Skeletal muscle satellite cell (primary cell): ENCODE results near the gene MRRF. TPM values are rescaled to one million over a fixed set of nuclear protein-coding genes. Genes with fewer than 3 reads are reported as not detected.

Experiments
- H3K27me3 ChIP-seq: 2 replicates; pipeline ENCODE4 v1.7.0; 2013; ENCODE audit warnings: low read length; ENCODE audit not compliant: control insufficient read depth, insufficient read depth
- H3K36me3 ChIP-seq: 2 replicates; pipeline ENCODE4 v1.7.0; 2013; ENCODE audit warnings: mild to moderate bottlenecking, control low read depth, low read length; ENCODE audit not compliant: insufficient read depth
- H3K4me1 ChIP-seq: 2 replicates; pipeline ENCODE4 v1.7.0; 2013; ENCODE audit warnings: low read length; ENCODE audit not compliant: control insufficient read depth, insufficient read depth
- H3K4me2 ChIP-seq: 2 replicates; pipeline ENCODE4 v1.7.0; 2013; ENCODE audit warnings: mild to moderate bottlenecking, low read length
- H3K4me3 ChIP-seq: 2 replicates; pipeline ENCODE4 v1.7.0; 2013; ENCODE audit warnings: low read length
- H3K9ac ChIP-seq: 2 replicates; pipeline ENCODE4 v1.7.0; 2013; ENCODE audit warnings: mild to moderate bottlenecking, low read depth, low read length, moderate library complexity
- H3K9me3 ChIP-seq: replicated peaks from 2 replicates; pipeline ENCODE4 v1.7.0; 2013; ENCODE audit warnings: mild to moderate bottlenecking, control low read depth, low read length
- small RNA-seq: library from RNA; depleted of rRNA; stranded (forward); fragments of <200 nt; gene quantifications from one replicate; pipeline ENCODE3, GENCODE V24; 2012

The MRRF gene

DNA sequence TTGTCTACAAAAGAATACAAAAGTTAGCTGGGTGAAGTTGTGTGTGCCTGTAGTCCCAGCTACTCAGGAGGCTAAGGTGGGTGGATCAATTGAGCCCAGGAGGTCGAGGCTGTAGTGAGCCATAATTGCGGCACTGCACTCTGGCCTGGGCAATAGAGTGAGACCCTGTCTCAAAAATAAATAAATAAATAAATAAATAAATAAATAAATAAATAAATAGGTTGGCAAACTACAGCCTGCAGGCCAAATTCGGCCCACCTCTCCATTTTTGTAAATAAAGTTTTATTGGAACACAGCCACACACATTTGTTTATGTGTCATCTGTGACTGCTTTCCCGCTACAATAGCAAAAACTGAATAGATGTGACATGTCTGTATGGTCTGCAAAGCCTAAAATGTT, 115.6 kb downstream of the MRRF start:
- Histone ChIP-seq H3K4me1 (peaks cover 41% of the 10 kb centered on the region), H3K36me3 (peaks cover 12% of the 10 kb centered on the region), H3K27me3 (no peaks in the 10 kb centered on the region), H3K9ac (no peak overlapping the region), H3K9me3 (peaks cover 3% of the 10 kb centered on the region), H3K4me3 (no peak overlapping the region), H3K4me2 (no peak overlapping the region)

Small RNA genes within 50 kb of the gene (small RNA-seq; reads per million reads assigned to genes)
- gene AL162424.1 = not detected
